ENCODE measurements around the gene MYO1C.

GRCh38 chr17:1455291-1455796 is 37.1 kb downstream of the MYO1C start:
- TF ChIP-seq CTCF (IDR thresholded peaks at IDR 0.05 in 8 of 11, conservative IDR thresholded peaks at IDR 0.05 in 3 of 11) (peak; percentile 19 to 78 (median 65)), POLR2A (IDR thresholded peaks at IDR 0.05) (no peak)

Data from spleen (tissue), 7 donors.